ENCODE data around the gene PCNT. TPM values are rescaled to one million over a fixed set of nuclear protein-coding genes. Genes with fewer than 3 reads are reported as not detected.

PCNT gene
- total and polyA plus RNA-seq, 2 of the 8 experiments (the other 6 are each of a cell fraction or from before 2014, with no cell fraction given) = 9.9 to 45.1 TPM

DNA sequence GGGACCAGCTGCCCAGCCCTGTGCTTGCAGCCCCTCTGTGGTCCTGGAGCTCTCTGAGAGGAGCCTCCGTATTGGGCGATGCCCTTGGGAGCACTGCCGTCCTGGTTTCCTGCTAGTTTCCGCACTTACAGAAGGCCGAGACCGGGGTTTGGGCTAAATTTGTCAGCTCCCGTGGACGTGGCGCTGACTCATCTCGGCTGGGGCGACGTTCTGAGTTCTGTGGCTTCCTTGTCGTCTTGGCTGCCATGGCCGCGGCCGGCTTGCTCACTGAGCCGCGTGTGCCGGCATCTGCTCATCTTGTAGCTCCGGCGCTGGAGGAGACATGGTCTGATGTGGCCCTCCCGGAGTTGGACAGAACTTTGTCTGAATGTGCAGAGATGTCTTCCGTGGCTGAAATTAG is 64.9 kb downstream of the PCNT start:
- Histone ChIP-seq H3K23ac (ENCODE audit: insufficient read length) (no peak overlapping the region), H3K36me3 (ENCODE audit: control insufficient read depth in 2 of 4, insufficient read depth in 4 of 4, low read length in 3 of 4) (peaks cover 2 to 15% (median 8%) of the 10 kb centered on the region in 4 experiments; a peak in 5 of 8 replicates), H4K8ac (ENCODE audit: extremely low read depth, insufficient read depth, low read length) (no peak overlapping the region), H4K5ac (ENCODE audit: insufficient read length, low read depth, low read length) (no peak overlapping the region), H3K4me3 (ENCODE audit: extremely low read depth in 1 of 4, insufficient read depth in 2 of 4, low read depth in 3 of 4, low read length in 4 of 4) (no peak overlapping the region), H3K79me1 (ENCODE audit: low read depth, low read length) (peaks cover 14% of the 10 kb centered on the region), H3K27ac (ENCODE audit: low read depth, low read length) (no peak overlapping the region), H2AK5ac (ENCODE audit: low read depth, low read length) (no peak overlapping the region), H2BK12ac (ENCODE audit: low read depth, low read length) (no peak overlapping the region), H3K4ac (replicated peaks; ENCODE audit: insufficient read length, low read depth, low read length) (no peak overlapping the region), H4K20me1 (replicated peaks in 1 of 2; ENCODE audit: control insufficient read depth in 1 of 2, insufficient read depth in 2 of 2, low read length in 2 of 2) (peaks cover 0 to 6% of the 10 kb centered on the region in 2 experiments), H3K9me3 (ENCODE audit: insufficient read depth in 2 of 2, low read depth in 1 of 2, low read length in 1 of 2) (peaks cover 0 to 3% of the 10 kb centered on the region in 2 experiments; a peak in 1 of 4 replicates), H2BK5ac (ENCODE audit: low read depth, low read length) (no peak overlapping the region), H3K79me2 (ENCODE audit: control insufficient read depth in 1 of 2, insufficient read depth in 2 of 2, low read length in 2 of 2) (peaks cover 0 to 8% of the 10 kb centered on the region in 2 experiments; a peak in 2 of 4 replicates), H3K18ac (ENCODE audit: extremely low read depth, low read length) (no peak overlapping the region), H3K4me1 (replicated peaks in 1 of 4; ENCODE audit: control insufficient read depth in 3 of 4, insufficient read depth in 4 of 4, low read length in 3 of 4) (no peaks in the 10 kb centered on the region), H3K14ac (ENCODE audit: insufficient read length) (no peak overlapping the region), H3K23me2 (ENCODE audit: low read depth, low read length) (no peaks in the 10 kb centered on the region), H2BK20ac (ENCODE audit: low read length) (no peak overlapping the region), H4K91ac (replicated peaks; ENCODE audit: insufficient read length, low read length) (no peak overlapping the region), H3K4me2 (ENCODE audit: insufficient read depth in 1 of 2, low read depth in 2 of 2, low read length in 2 of 2) (no peak overlapping the region), H2BK120ac (replicated peaks; ENCODE audit: low read depth, low read length) (no peak overlapping the region), H3K9ac (replicated peaks in 1 of 4; ENCODE audit: extremely low read depth in 1 of 4, low read depth in 3 of 4, low read length in 3 of 4) (no peak overlapping the region), H3K56ac (replicated peaks; ENCODE audit: insufficient read length, low read depth, low read length) (no peak overlapping the region), H3K27me3 (replicated peaks in 1 of 4; ENCODE audit: control insufficient read depth in 3 of 4, extremely low read depth in 1 of 4, insufficient read depth in 3 of 4, low read length in 3 of 4) (no peaks in the 10 kb centered on the region), H2BK15ac (ENCODE audit: low read length) (no peak overlapping the region), H2AFZ (ENCODE audit: low read length) (no peak overlapping the region)
- POLR2A ChIA-PET (ENCODE audit: partially characterized antibody) = no interaction called here
- no peak for FAIRE-seq
- CTCF ChIA-PET (ENCODE audit: partially characterized antibody) = interaction anchor here (0.5 to 0.9 kb wide), 2 partner anchors 10 to 124 kb away, joined by 3 read pairs; no protein-coding TSS in a partner anchor
- 91% methylated on average over 23 of the region's 23 CpGs; no CpG with 5 or more reads in 1 of the 2 experiments for WGBS, 2 experiments (ENCODE audit: extremely low coverage in 1 of 2, insufficient coverage in 1 of 2, insufficient read length in 1 of 2, insufficient replicate concordance in 2 of 2, low coverage in 1 of 2, low lambda C conversion rate in 2 of 2, missing lambda C conversion rate in 1 of 2)
- no peak for DNase-seq (ENCODE audit: low read depth in 1 of 2, low spot score in 2 of 2)
- no peak for TF ChIP-seq GTF2F1 (IDR thresholded peaks at IDR 0.05; ENCODE audit: borderline replicate concordance, low read depth, low read length)
- no peak for TF ChIP-seq BCL11A (IDR thresholded peaks at IDR 0.05; ENCODE audit: low read depth in 2 of 2, low read length in 2 of 2)
- TF ChIP-seq TCF12 (IDR thresholded peaks at IDR 0.05; ENCODE audit: low read depth, low read length) = no peak
- TF ChIP-seq YY1 (IDR thresholded peaks at IDR 0.05; ENCODE audit: low read depth, low read length) = no peak
- TF ChIP-seq CREB1 (IDR thresholded peaks at IDR 0.05) = no peak
- no peak for TF ChIP-seq CHD1 (IDR thresholded peaks at IDR 0.05; ENCODE audit: low read depth, low read length)
- no peak for TF ChIP-seq TEAD4 (IDR thresholded peaks at IDR 0.05; ENCODE audit: low read depth, low read length)
- TF ChIP-seq EZH2 (IDR thresholded peaks at IDR 0.05; ENCODE audit: low read depth, low read length, severe bottlenecking) = no peak
- TF ChIP-seq GABPA (IDR thresholded peaks at IDR 0.05; ENCODE audit: borderline replicate concordance, insufficient read depth, low read length) = no peak
- TF ChIP-seq, protein P1, sequence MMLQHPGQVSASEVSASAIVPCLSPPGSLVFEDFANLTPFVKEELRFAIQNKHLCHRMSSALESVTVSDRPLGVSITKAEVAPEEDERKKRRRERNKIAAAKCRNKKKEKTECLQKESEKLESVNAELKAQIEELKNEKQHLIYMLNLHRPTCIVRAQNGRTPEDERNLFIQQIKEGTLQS (IDR thresholded peaks at IDR 0.05; ENCODE audit: insufficient read depth, low read depth, low read length) = no peak
- no peak for TF ChIP-seq POU5F1 (IDR thresholded peaks at IDR 0.05; ENCODE audit: low read depth, low read length)
- no peak for TF ChIP-seq SP4 (IDR thresholded peaks at IDR 0.05; ENCODE audit: low read length)
- TF ChIP-seq, protein P2, sequence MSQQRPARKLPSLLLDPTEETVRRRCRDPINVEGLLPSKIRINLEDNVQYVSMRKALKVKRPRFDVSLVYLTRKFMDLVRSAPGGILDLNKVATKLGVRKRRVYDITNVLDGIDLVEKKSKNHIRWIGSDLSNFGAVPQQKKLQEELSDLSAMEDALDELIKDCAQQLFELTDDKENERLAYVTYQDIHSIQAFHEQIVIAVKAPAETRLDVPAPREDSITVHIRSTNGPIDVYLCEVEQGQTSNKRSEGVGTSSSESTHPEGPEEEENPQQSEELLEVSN (IDR thresholded peaks at IDR 0.05) = no peak
- TF ChIP-seq KDM4A (IDR thresholded peaks at IDR 0.05; ENCODE audit: low read depth, low read length, severe bottlenecking) = no peak
